HCT116 (cell line): ENCODE results near the gene GALNS. TPM values are rescaled to one million over a fixed set of nuclear protein-coding genes. Genes with fewer than 3 reads are reported as not detected.

Experiments
- ATAC-seq: fragments of 200-7000 bp; cut with Tn5 transposase; 2 replicates; pipeline ENCODE4 v1.9.1; 2020; ENCODE audit warnings: mild to moderate bottlenecking, moderate library complexity
- BruUV-seq: library from RNA; stranded (reverse); fragments of 400-500 nt; replicated peaks from 2 replicates; lab custom pipeline; 2021; lab: Mats Ljungman, UMichigan
- CTCF ChIA-PET: fragments of 300-600 bp; sonication (Branson Sonifier 250); formaldehyde crosslinking; loops from one replicate; lab custom pipeline; 2021; ENCODE audit warnings: antibody characterized with exemption; lab: Charles Lee
- POLR2A ChIA-PET: fragments of 300-600, 350-600 bp; sonication (Branson Sonifier 250); formaldehyde crosslinking; loops from one replicate; lab custom pipeline; 2021; ENCODE audit warnings: antibody characterized with exemption; lab: Charles Lee
- RAD21 ChIA-PET, 2 experiments: fragments of 300-600 bp; sonication (Branson Sonifier 250); formaldehyde crosslinking; loops; one replicate each; lab custom pipeline; 2023; ENCODE audit warnings: low total read pairs in 2 of 2; ENCODE audit not compliant: uncharacterized antibody in 2 of 2, unreplicated experiment in 2 of 2, low non-redundant PET in 1 of 2; lab: Charles Lee
- DNase-seq: peaks from one replicate; pipeline ENCODE4 v3.0.0-alpha.2; 2010; ENCODE audit warnings: low read depth, low spot score
- H2AFZ ChIP-seq: fragments of 200-600 bp; shearing (Covaris generic), sonication (generic); 2 replicates; pipeline ENCODE4 v1.6.1; 2017; ENCODE audit warnings: low read depth, mixed run types, mixed read lengths, antibody characterized with exemption, low read length; ENCODE audit not compliant: poor library complexity, severe bottlenecking
- H3K27ac ChIP-seq: 2 replicates; pipeline ENCODE4 v1.5.1; 2012; ENCODE audit warnings: low read depth, low read length
- H3K27me3 ChIP-seq: fragments of 200-600 bp; sonication (generic); 2 replicates; pipeline ENCODE4 v1.6.1; 2016; ENCODE audit warnings: mixed run types, low read length, mixed read lengths; ENCODE audit not compliant: insufficient read depth
- H3K36me3 ChIP-seq, 2 experiments: fragments of 200-500 bp in 1 of 2; fragments of 200-600 bp in 1 of 2; sonication (Bioruptor generic) in 1 of 2; sonication (generic) in 1 of 2; 2 replicates each; pipeline versions ENCODE4 v1.5.1 to v1.6.1; 2014 to 2016; ENCODE audit warnings: low read length in 2 of 2, inconsistent platforms in 1 of 2, mixed read lengths in 1 of 2, mixed run types in 1 of 2; ENCODE audit not compliant: insufficient read depth in 2 of 2, control insufficient read depth in 1 of 2
- H3K4me1 ChIP-seq, 2 experiments: fragments of 200-600 bp in 1 of 2; sonication (generic) in 1 of 2; 2 replicates each; pipeline versions ENCODE4 v1.5.1 to v1.6.1; 2012 to 2017; ENCODE audit warnings: low read length in 2 of 2, inconsistent platforms in 1 of 2, mild to moderate bottlenecking in 1 of 2, mixed read lengths in 1 of 2, mixed run types in 1 of 2, moderate library complexity in 1 of 2; ENCODE audit not compliant: insufficient read depth in 2 of 2, control insufficient read depth in 1 of 2
- H3K4me2 ChIP-seq: fragments of 200-600 bp; sonication (generic); 2 replicates; pipeline ENCODE4 v1.6.1; 2017; ENCODE audit warnings: mixed run types, low read length, mixed read lengths
- H3K4me3 ChIP-seq, 2 experiments: fragments of 200-600 bp in 1 of 2; sonication (generic) in 1 of 2; replicated peaks in 1 of 2; 2 replicates each; pipeline ENCODE4 v1.5.1; 2011 to 2016; ENCODE audit warnings: low read length in 2 of 2, control low read depth in 1 of 2, low read depth in 1 of 2, mild to moderate bottlenecking in 1 of 2, mixed read lengths in 1 of 2, mixed run types in 1 of 2
- H3K79me2 ChIP-seq: fragments of 200-600 bp; sonication (generic); 2 replicates; pipeline ENCODE4 v1.6.1; 2017; ENCODE audit warnings: mild to moderate bottlenecking, mixed run types, low read length, moderate library complexity, mixed read lengths; ENCODE audit not compliant: insufficient read depth
- H3K9ac ChIP-seq: fragments of 200-600 bp; sonication (generic); 2 replicates; pipeline ENCODE4 v1.6.1; 2016; ENCODE audit warnings: low read length, mixed read lengths
- H3K9me2 ChIP-seq: fragments of 200-600 bp; sonication (generic), shearing (Covaris generic); 2 replicates; pipeline ENCODE4 v1.6.1; 2017; ENCODE audit warnings: mixed run types, mild to moderate bottlenecking, moderate library complexity; ENCODE audit not compliant: insufficient read depth
- H3K9me3 ChIP-seq, 2 experiments: fragments of 200-500 bp in 1 of 2; fragments of 200-600 bp in 1 of 2; sonication (Bioruptor generic) in 1 of 2; sonication (generic) in 1 of 2; 2 replicates each; pipeline ENCODE4 v1.6.1; 2014 to 2017; ENCODE audit warnings: low read length in 2 of 2, mixed read lengths in 2 of 2, inconsistent platforms in 1 of 2, low read depth in 1 of 2, mild to moderate bottlenecking in 1 of 2, mixed run types in 1 of 2, moderate library complexity in 1 of 2; ENCODE audit not compliant: control insufficient read depth in 1 of 2, insufficient read depth in 1 of 2
- H4K20me1 ChIP-seq: fragments of 200-600 bp; sonication (generic), shearing (Covaris generic); 2 replicates; pipeline ENCODE4 v1.6.1; 2017; ENCODE audit warnings: mixed run types, mild to moderate bottlenecking, moderate library complexity; ENCODE audit not compliant: insufficient read depth
- CBX3 ChIP-seq: IDR thresholded peaks from 2 replicates; pipeline ENCODE4 v1.6.1; 2012; ENCODE audit warnings: low read depth
- CEBPB ChIP-seq: IDR thresholded peaks from 2 replicates; pipeline ENCODE4 v1.6.1; 2012; ENCODE audit warnings: low read depth
- CTCF ChIP-seq, 3 experiments: fragments of 200-600 bp in 1 of 3; sonication (generic) in 1 of 3; IDR thresholded peaks in 2 of 3; conservative IDR thresholded peaks in 1 of 3; 2 replicates each; pipeline ENCODE4 v1.5.1; 2012 to 2017; ENCODE audit warnings: low read depth in 2 of 3, low read length in 2 of 3, antibody characterized with exemption in 1 of 3, borderline replicate concordance in 1 of 3, control low read depth in 1 of 3, mild to moderate bottlenecking in 1 of 3, mixed read lengths in 1 of 3, mixed run types in 1 of 3, moderate library complexity in 1 of 3; ENCODE audit not compliant: insufficient read depth in 1 of 3
- EGR1 ChIP-seq: IDR thresholded peaks from 2 replicates; pipeline ENCODE4 v1.6.1; 2012; ENCODE audit warnings: low read depth
- ELF1 ChIP-seq: IDR thresholded peaks from 2 replicates; pipeline ENCODE4 v1.6.1; 2012; ENCODE audit warnings: low read depth, borderline replicate concordance
- EZH2phosphoT487 ChIP-seq: fragments of 200-600 bp; IDR thresholded peaks from 2 replicates; pipeline ENCODE4 v1.6.1; 2018; ENCODE audit warnings: antibody characterized with exemption, borderline replicate concordance
- FOSL1 ChIP-seq: IDR thresholded peaks from 2 replicates; pipeline ENCODE4 v1.6.1; 2012; ENCODE audit warnings: low read depth
- JUND ChIP-seq: IDR thresholded peaks from 2 replicates; pipeline ENCODE4 v1.6.1; 2012
- MAX ChIP-seq: IDR thresholded peaks from 2 replicates; pipeline ENCODE4 v1.6.1; 2012
- POLR2AphosphoS5 ChIP-seq: IDR thresholded peaks from 2 replicates; pipeline ENCODE4 v1.6.1; 2011; ENCODE audit warnings: mild to moderate bottlenecking, low read depth, low read length, moderate library complexity
- RAD21 ChIP-seq: IDR thresholded peaks from 2 replicates; pipeline ENCODE4 v1.6.1; 2012; ENCODE audit warnings: low read depth, mild to moderate bottlenecking
- REST ChIP-seq: IDR thresholded peaks from 2 replicates; pipeline ENCODE4 v1.6.1; 2012; ENCODE audit warnings: low read depth
- SP1 ChIP-seq: IDR thresholded peaks from 2 replicates; pipeline ENCODE4 v1.6.1; 2012; ENCODE audit warnings: low read depth
- YY1 ChIP-seq: IDR thresholded peaks from 2 replicates; pipeline ENCODE4 v1.6.1; 2011; ENCODE audit warnings: low read length, low read depth, moderate library complexity, mild to moderate bottlenecking; ENCODE audit not compliant: insufficient replicate concordance; ENCODE audit errors: extremely low read depth
- ZBTB33 ChIP-seq: IDR thresholded peaks from 2 replicates; pipeline ENCODE4 v1.6.1; 2011; ENCODE audit warnings: mild to moderate bottlenecking, low read length, moderate library complexity; ENCODE audit not compliant: insufficient replicate concordance; ENCODE audit errors: extremely low read depth
- ZFX ChIP-seq: fragments of 450-650 bp; IDR thresholded peaks from 2 replicates; pipeline ENCODE4 v1.6.1; 2017
- ZNF274 ChIP-seq: fragments of 200-500 bp; sonication (Bioruptor generic); IDR thresholded peaks from 2 replicates; pipeline ENCODE4 v1.6.1; 2014; ENCODE audit warnings: mild to moderate bottlenecking, low read depth, low read length, inconsistent platforms
- intact Hi-C: fragments of 100-400 bp; cut with micrococcal nuclease; formaldehyde crosslinking; loops from 2 replicates; pipeline ENCODE4 v1.10.0; 2022
- total RNA-seq: library from RNA; stranded (reverse); gene quantifications from one replicate; pipeline ENCODE4 v1.2.1, GENCODE V29; 2021; ENCODE audit not compliant: unreplicated experiment

GALNS gene
- total RNA-seq, 1 experiment from 2014 or later, result 44.6 TPM

GRCh38 chr16:88809068-88809675, 47.6 kb downstream of the GALNS start:
- ATAC-seq, result no peak
- Histone ChIP-seq H3K4me2 (peak overlapping the region; percentile 94), H3K36me3 (peaks cover 19 to 61% of the 10 kb centered on the region in 2 experiments; a peak in 3 of 4 replicates), H3K4me3 (no peak overlapping the region), H3K4me1 (peaks cover 29 to 66% of the 10 kb centered on the region in 2 experiments), H3K27me3 (no peaks in the 10 kb centered on the region), H3K27ac (peak overlapping the region; percentile 100), H3K9me2 (no peaks in the 10 kb centered on the region), H2AFZ (no peak overlapping the region), H4K20me1 (peaks cover 12% of the 10 kb centered on the region; the same call in 1 of the 2 replicates), H3K9ac (peak overlapping the region; percentile 87; the same call in 1 of the 2 replicates), H3K79me2 (peaks cover 66% of the 10 kb centered on the region), H3K9me3 (no peaks in the 10 kb centered on the region)
- ChIA-PET RAD21 (no interaction called here), CTCF (interaction anchor here (0.7 to 4.9 kb wide), 4 partner anchors 24 to 362 kb away, joined by 3 to 33 read pairs (median 3); partner anchors contain the start of genes CDH15 and PIEZO1), POLR2A (interaction anchor here (0.6 to 3.2 kb wide), 6 partner anchors 10 to 1030 kb away, joined by 3 to 10 read pairs (median 3); partner anchors contain the start of gene ZNF778)
- intact Hi-C loops, result no loop called here
- no TSS peak for BruUV-seq
- DNase-seq, result no peak
- TF ChIP-seq MAX (no peak), POLR2AphosphoS5 (no peak; the same call in 1 of the 2 replicates), RAD21 (no peak), EGR1 (no peak), ELF1 (no peak), ZBTB33 (no peak), CEBPB (no peak), SP1 (no peak), JUND (no peak), ZFX (no peak), CTCF (IDR thresholded peaks at IDR 0.05 in 2 of 3, conservative IDR thresholded peaks at IDR 0.05 in 1 of 3; ENCODE audit: borderline replicate concordance in 1 of 3, insufficient read depth in 1 of 3, low read depth in 2 of 3, low read length in 2 of 3) (no peak), FOSL1 (no peak), REST (no peak), ZNF274 (no peak), YY1 (no peak), EZH2phosphoT487 (no peak), CBX3 (no peak)
